B cell (primary cell): ENCODE data around the gene STRA8. TPM values are rescaled to one million over a fixed set of nuclear protein-coding genes. Genes with fewer than 3 reads are reported as not detected.

ENCODE experiments used
- ATAC-seq: fragments of 200-7000 bp; cut with Tn5 transposase; one replicate; pipeline ENCODE4 v1.10.0; 2021; ENCODE audit warnings: low read depth, mild to moderate bottlenecking, moderate number of reproducible peaks, moderate library complexity
- CTCF ChIA-PET: fragments of 350-600 bp; sonication (Branson Sonifier 250); formaldehyde crosslinking; loops from one replicate; lab custom pipeline; 2021; ENCODE audit warnings: antibody characterized with exemption, inconsistent platforms; lab: Charles Lee
- POLR2A ChIA-PET: fragments of 350-600 bp; sonication (Branson Sonifier 250); formaldehyde crosslinking; loops from one replicate; lab custom pipeline; 2021; ENCODE audit warnings: antibody characterized with exemption; lab: Charles Lee
- DNase-seq: peaks from one replicate; pipeline ENCODE4 v3.0.0; 2013
- H2AFZ ChIP-seq: 2 replicates; pipeline ENCODE4 v1.6.1; 2012; ENCODE audit warnings: mild to moderate bottlenecking, low read depth, low read length; ENCODE audit not compliant: insufficient read depth, poor library complexity, severe bottlenecking
- H3K27ac ChIP-seq, 2 donors: 1 replicate in 1 of 2; 2 replicates in 1 of 2; pipeline ENCODE4 v1.5.1; 2012 to 2013; ENCODE audit warnings: low read length in 2 of 2, mild to moderate bottlenecking in 2 of 2, moderate library complexity in 1 of 2
- H3K27me3 ChIP-seq, 4 experiments: fragments of 200-600 bp in 1 of 4; sonication (generic) in 1 of 4; replicated peaks in 1 of 4; 1 replicate in 2 of 4; 2 replicates in 2 of 4; pipeline versions ENCODE4 v1.6.1 to v1.7.0; 2013 to 2016; ENCODE audit warnings: low read length in 3 of 4, mild to moderate bottlenecking in 2 of 4, mixed read lengths in 1 of 4, moderate library complexity in 1 of 4; ENCODE audit not compliant: insufficient read depth in 4 of 4, control insufficient read depth in 3 of 4; ENCODE audit errors: control extremely low read depth in 1 of 4
- H3K36me3 ChIP-seq, 2 experiments: replicated peaks in 1 of 2; 1 replicate in 1 of 2; 2 replicates in 1 of 2; pipeline versions ENCODE4 v1.6.1 to v1.7.1; 2013; ENCODE audit warnings: low read length in 1 of 2; ENCODE audit not compliant: insufficient read depth in 2 of 2, control insufficient read depth in 1 of 2; ENCODE audit errors: control extremely low read depth in 1 of 2, extremely low read depth in 1 of 2
- H3K4me1 ChIP-seq, 2 donors: fragments of 200-600 bp in 1 of 2; sonication (generic) in 1 of 2; 1 replicate in 1 of 2; 2 replicates in 1 of 2; pipeline versions ENCODE4 v1.5.1 to v1.6.1; 2013 to 2017; ENCODE audit warnings: low read length in 2 of 2; ENCODE audit not compliant: control insufficient read depth in 2 of 2, insufficient read depth in 2 of 2
- H3K4me2 ChIP-seq: replicated peaks from 2 replicates; pipeline ENCODE3; 2012; ENCODE audit warnings: mild to moderate bottlenecking, low read depth, low read length; ENCODE audit not compliant: poor library complexity, severe bottlenecking
- H3K4me3 ChIP-seq, 5 experiments: fragments of 200-600 bp in 1 of 5; sonication (generic) in 1 of 5; 1 replicate in 3 of 5; 2 replicates in 2 of 5; pipeline versions ENCODE4 v1.5.1 to v1.7.0; 2011 to 2016; ENCODE audit warnings: low read length in 4 of 5, mild to moderate bottlenecking in 4 of 5, low read depth in 2 of 5, control low read depth in 1 of 5, moderate library complexity in 1 of 5; ENCODE audit not compliant: insufficient read depth in 1 of 5; ENCODE audit errors: control extremely low read depth in 1 of 5, extremely low read depth in 1 of 5
- H3K79me2 ChIP-seq: fragments of 200-600 bp; sonication (generic); one replicate; pipeline ENCODE4 v1.6.0; 2016; ENCODE audit warnings: low read length; ENCODE audit not compliant: control insufficient read depth, insufficient read depth
- H3K9ac ChIP-seq: fragments of 200-600 bp; sonication (generic); 2 replicates; pipeline ENCODE4 v1.6.1; 2017; ENCODE audit warnings: mild to moderate bottlenecking, low read length, moderate library complexity
- H3K9me3 ChIP-seq, 3 donors: one replicate each; pipeline versions ENCODE4 v1.6.1 to v1.7.1; 2013; ENCODE audit warnings: low read length in 2 of 3; ENCODE audit not compliant: control insufficient read depth in 2 of 3, insufficient read depth in 1 of 3; ENCODE audit errors: control extremely low read depth in 1 of 3
- H4K20me1 ChIP-seq: 2 replicates; pipeline ENCODE4 v1.6.0; 2012; ENCODE audit warnings: mild to moderate bottlenecking, low read length; ENCODE audit not compliant: insufficient read depth, control insufficient read depth, poor library complexity, severe bottlenecking
- H3K27ac Mint-ChIP-seq: one replicate; pipeline ENCODE4 v1.8.0; 2021; ENCODE audit warnings: mixed read lengths
- H3K27me3 Mint-ChIP-seq: one replicate; pipeline ENCODE4 v1.8.0; 2021; ENCODE audit warnings: mixed read lengths
- H3K4me1 Mint-ChIP-seq: one replicate; pipeline ENCODE4 v1.8.0; 2021; ENCODE audit warnings: mixed read lengths
- H3K4me3 Mint-ChIP-seq: one replicate; pipeline ENCODE4 v1.8.0; 2021; ENCODE audit warnings: mixed read lengths
- H3K9me3 Mint-ChIP-seq: one replicate; pipeline ENCODE4 v1.8.0; 2022; ENCODE audit warnings: mixed read lengths; ENCODE audit not compliant: insufficient read depth
- EZH2 ChIP-seq: IDR thresholded peaks from 2 replicates; pipeline ENCODE4 v1.6.1; 2012; ENCODE audit warnings: borderline replicate concordance, low read depth, mild to moderate bottlenecking, moderate library complexity, low read length; ENCODE audit not compliant: insufficient read depth, poor library complexity, severe bottlenecking
- WGBS: methylation state at CpG from one replicate; pipeline ENCODE4 v1.1.5; 2013; ENCODE audit warnings: missing lambda C conversion rate; ENCODE audit not compliant: insufficient coverage; 5-methylcytosine and 5-hydroxymethylcytosine counted together
- intact Hi-C: fragments of 100-400 bp; cut with micrococcal nuclease; formaldehyde crosslinking; loops from one replicate; pipeline ENCODE4 v1.10.0; 2022
- polyA plus RNA-seq: library from polyadenylated mRNA; depleted of rRNA; stranded (reverse); fragments of >200 nt; gene quantifications from 2 replicates; pipeline ENCODE4 v1.2.3, GENCODE V29; 2012
- total RNA-seq, 2 donors: library from RNA; stranded (reverse); fragments of 120-200 nt in 1 of 2; gene quantifications; 1 replicate in 1 of 2; 2 replicates in 1 of 2; pipeline versions ENCODE4 v1.2.3 to v1.2.4, GENCODE V29; 2013 to 2022
- TF ChIP-seq, protein P1 (sequence below): fragments of 200-600 bp; IDR thresholded peaks from one replicate; pipeline ENCODE4 v1.8.0; 2022; ENCODE audit warnings: antibody characterized with exemption, mild to moderate bottlenecking

STRA8 gene
- total and polyA plus RNA-seq, 2 donors (not counting 1 experiment from before 2014, with no cell fraction given), result not detected

DNA sequence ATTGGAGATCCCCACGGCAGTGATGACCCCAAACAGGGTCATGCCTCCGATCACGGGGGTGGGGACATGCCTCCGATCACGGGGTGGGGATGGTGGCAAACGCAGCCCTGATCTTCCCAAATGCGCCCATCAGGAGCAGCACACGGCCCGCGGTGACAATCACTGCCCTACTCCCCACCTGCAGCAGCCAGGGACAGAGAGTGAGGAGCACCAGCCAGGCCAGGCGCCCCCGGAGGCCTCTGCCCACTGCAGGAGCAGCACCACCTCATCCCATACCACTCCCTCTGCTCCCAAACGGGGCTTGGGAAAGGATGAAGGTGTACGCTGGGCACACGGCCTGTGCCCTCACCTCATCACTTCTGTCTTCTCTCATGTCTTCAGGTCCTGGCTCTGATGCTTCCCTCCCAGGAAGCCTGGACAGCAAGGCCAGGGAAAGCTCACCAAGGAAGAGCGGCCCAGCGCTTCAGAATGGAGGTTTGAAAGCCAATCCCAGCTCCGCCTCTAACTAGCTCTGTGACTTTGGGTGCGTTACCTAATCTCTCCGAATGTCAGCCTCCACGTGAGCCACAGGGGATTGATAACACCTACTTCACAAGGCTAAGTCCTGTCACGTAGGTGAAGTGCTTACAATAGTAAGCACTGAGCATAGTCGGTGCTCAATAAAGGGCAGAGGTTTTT, 37.1 kb downstream of the STRA8 start:
- Histone ChIP-seq H3K27ac (no peak overlapping the region), H3K36me3 (no peaks in the 10 kb centered on the region), H3K9me3 (peaks cover 0 to 6% (median 0%) of the 10 kb centered on the region in 3 donors), H3K27me3 (peaks cover 0 to 6% (median 0%) of the 10 kb centered on the region in 4 experiments), H3K9ac (no peak overlapping the region), H3K4me2 (no peak overlapping the region), H3K4me1 (no peaks in the 10 kb centered on the region), H4K20me1 (no peaks in the 10 kb centered on the region), H2AFZ (no peak overlapping the region), H3K79me2 (no peaks in the 10 kb centered on the region), H3K4me3 (no peak overlapping the region)
- Mint-ChIP-seq H3K4me1 (no peaks in the 10 kb centered on the region), H3K9me3 (peaks cover 2% of the 10 kb centered on the region), H3K27me3 (peaks cover 32% of the 10 kb centered on the region), H3K4me3 (no peak overlapping the region), H3K27ac (no peak overlapping the region)
- TF ChIP-seq, protein P1, sequence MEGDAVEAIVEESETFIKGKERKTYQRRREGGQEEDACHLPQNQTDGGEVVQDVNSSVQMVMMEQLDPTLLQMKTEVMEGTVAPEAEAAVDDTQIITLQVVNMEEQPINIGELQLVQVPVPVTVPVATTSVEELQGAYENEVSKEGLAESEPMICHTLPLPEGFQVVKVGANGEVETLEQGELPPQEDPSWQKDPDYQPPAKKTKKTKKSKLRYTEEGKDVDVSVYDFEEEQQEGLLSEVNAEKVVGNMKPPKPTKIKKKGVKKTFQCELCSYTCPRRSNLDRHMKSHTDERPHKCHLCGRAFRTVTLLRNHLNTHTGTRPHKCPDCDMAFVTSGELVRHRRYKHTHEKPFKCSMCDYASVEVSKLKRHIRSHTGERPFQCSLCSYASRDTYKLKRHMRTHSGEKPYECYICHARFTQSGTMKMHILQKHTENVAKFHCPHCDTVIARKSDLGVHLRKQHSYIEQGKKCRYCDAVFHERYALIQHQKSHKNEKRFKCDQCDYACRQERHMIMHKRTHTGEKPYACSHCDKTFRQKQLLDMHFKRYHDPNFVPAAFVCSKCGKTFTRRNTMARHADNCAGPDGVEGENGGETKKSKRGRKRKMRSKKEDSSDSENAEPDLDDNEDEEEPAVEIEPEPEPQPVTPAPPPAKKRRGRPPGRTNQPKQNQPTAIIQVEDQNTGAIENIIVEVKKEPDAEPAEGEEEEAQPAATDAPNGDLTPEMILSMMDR, result no peak
- TF ChIP-seq EZH2, result no peak
- intact Hi-C loops, result no loop called here
- POLR2A ChIA-PET, result no interaction called here
- DNase-seq, result no peak
- WGBS, result 90% methylated on average over 22 of the region's 23 CpGs
- CTCF ChIA-PET, result interaction anchor here (0.6 kb wide), 1 partner anchor 740 kb away, joined by 3 read pairs; no protein-coding TSS in a partner anchor
- ATAC-seq, result no peak

DNA sequence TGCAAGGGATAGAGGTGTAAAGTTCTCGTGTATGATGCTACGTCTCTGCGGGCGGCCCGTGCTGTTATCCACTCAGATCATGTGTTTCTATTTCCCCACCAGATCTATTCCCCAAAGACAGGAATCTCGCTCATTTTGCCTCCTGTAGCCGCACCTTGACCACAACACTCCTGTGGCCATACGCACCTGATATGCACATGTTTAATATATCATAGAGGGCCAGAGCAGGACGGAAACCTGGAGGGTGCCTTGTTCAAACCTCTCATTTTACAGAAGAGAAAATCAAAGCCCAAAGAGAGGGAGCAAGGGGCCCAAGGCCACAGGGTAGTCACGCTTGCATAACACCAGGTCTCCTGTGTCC, 37.6 kb downstream of the STRA8 start:
- H3K9me3 ChIP-seq, result peaks cover 0 to 4% (median 0%) of the 10 kb centered on the region in 3 donors
- H3K4me2 ChIP-seq, result no peak overlapping the region
- ATAC-seq, result no peak
- H3K9ac ChIP-seq, result no peak overlapping the region
- ChIA-PET POLR2A (no interaction called here), CTCF (no interaction called here)
- no peak overlapping the region for H2AFZ ChIP-seq
- H3K4me1 Mint-ChIP-seq, result no peaks in the 10 kb centered on the region
- H3K27me3 Mint-ChIP-seq, result peaks cover 32% of the 10 kb centered on the region
- H3K4me1 ChIP-seq, result no peaks in the 10 kb centered on the region
- no peak overlapping the region for H3K4me3 ChIP-seq
- H4K20me1 ChIP-seq, result no peaks in the 10 kb centered on the region
- 96% methylated on average over 2 of the region's 10 CpGs for WGBS
- DNase-seq, result no peak
- no peak overlapping the region for H3K27ac Mint-ChIP-seq
- no peaks in the 10 kb centered on the region for H3K79me2 ChIP-seq
- no peaks in the 10 kb centered on the region for H3K9me3 Mint-ChIP-seq
- peaks cover 0 to 6% (median 0%) of the 10 kb centered on the region in 4 experiments for H3K27me3 ChIP-seq
- TF ChIP-seq, protein P1, result no peak
- no peak for TF ChIP-seq EZH2
- no peak overlapping the region for H3K27ac ChIP-seq
- H3K36me3 ChIP-seq, result no peaks in the 10 kb centered on the region
- H3K4me3 Mint-ChIP-seq, result no peak overlapping the region
- intact Hi-C loops, result no loop called here
